HepG2 (cell line): ENCODE results near the gene CLDN17. TPM values are rescaled to one million over a fixed set of nuclear protein-coding genes. Genes with fewer than 3 reads are reported as not detected.

ENCODE experiments used
- ATAC-seq: fragments of 200-7000 bp; cut with Tn5 transposase; 3 replicates; pipeline ENCODE4 v1.9.1; 2020; ENCODE audit warnings: mild to moderate bottlenecking, moderate library complexity
- BruUV-seq: library from RNA; stranded (reverse); fragments of 400-500 nt; replicated peaks from 2 replicates; lab custom pipeline; 2021; lab: Mats Ljungman, UMichigan
- CTCF ChIA-PET: fragments of 300-600 bp; formaldehyde crosslinking; extraction: SDS; loops from one replicate; lab custom pipeline; 2021; ENCODE audit warnings: low total read pairs, inconsistent platforms, low intra/inter-chr PET ratio; lab: Yijun Ruan, JAX
- POLR2A ChIA-PET: fragments of 350-600 bp; sonication (Branson Sonifier 250); formaldehyde crosslinking; loops from one replicate; lab custom pipeline; 2020; ENCODE audit warnings: antibody characterized with exemption, inconsistent platforms; lab: Yijun Ruan, JAX
- DNase-seq: peaks from one replicate; pipeline ENCODE4 v3.0.0-alpha.2; 2015; ENCODE audit warnings: low spot score
- FAIRE-seq: peaks from 3 replicates; lab custom pipeline; 2011; peaks lifted over from hg19 to GRCh38; lab: Jason Lieb, UNC
- H2AFZ ChIP-seq: one replicate; pipeline ENCODE4 v1.6.1; 2011; ENCODE audit warnings: low read length, inconsistent platforms
- H3K27ac ChIP-seq: fragments of 300-600 bp; 3 replicates; pipeline ENCODE4 v1.8.0; 2011; ENCODE audit warnings: mixed run types, mild to moderate bottlenecking, mixed read lengths, low read length, inconsistent platforms; ENCODE audit not compliant: insufficient read depth; ENCODE audit errors: extremely low read length
- H3K27me3 ChIP-seq, 2 experiments: fragments of 200-600 bp in 1 of 2; 2 replicates in 1 of 2; 3 replicates in 1 of 2; pipeline versions ENCODE4 v1.6.0 to v1.8.0; 2011; ENCODE audit warnings: low read length in 2 of 2, mild to moderate bottlenecking in 2 of 2, moderate library complexity in 2 of 2, inconsistent platforms in 1 of 2; ENCODE audit not compliant: insufficient read depth in 2 of 2, control insufficient read depth in 1 of 2
- H3K36me3 ChIP-seq, 2 experiments: fragments of 200-600 bp in 1 of 2; replicated peaks in 1 of 2; 2 replicates in 1 of 2; 3 replicates in 1 of 2; pipeline versions ENCODE4 v1.5.1 to v1.8.0; 2011; ENCODE audit warnings: low read length in 2 of 2, inconsistent platforms in 1 of 2; ENCODE audit not compliant: insufficient read depth in 2 of 2, control insufficient read depth in 1 of 2
- H3K4me1 ChIP-seq: 2 replicates; pipeline ENCODE4 v1.5.1; 2012; ENCODE audit warnings: low read length, inconsistent platforms; ENCODE audit not compliant: insufficient read depth
- H3K4me2 ChIP-seq: 2 replicates; pipeline ENCODE4 v1.6.0; 2011; ENCODE audit warnings: low read depth, low read length, inconsistent platforms
- H3K4me3 ChIP-seq, 3 experiments: fragments of 200-600 bp in 1 of 3; sonication (generic), shearing (Covaris generic) in 1 of 3; replicated peaks in 1 of 3; 2 replicates each; pipeline ENCODE4 v1.5.1; 2011 to 2016; ENCODE audit warnings: low read length in 3 of 3, inconsistent platforms in 2 of 3, low read depth in 2 of 3, mild to moderate bottlenecking in 2 of 3, control low read depth in 1 of 3, mixed read lengths in 1 of 3; ENCODE audit not compliant: insufficient read depth in 1 of 3
- H3K79me2 ChIP-seq: one replicate; pipeline ENCODE4 v1.6.1; 2011; ENCODE audit warnings: low read length, inconsistent platforms; ENCODE audit not compliant: insufficient read depth
- H3K9ac ChIP-seq: 2 replicates; pipeline ENCODE4 v1.6.0; 2011; ENCODE audit warnings: mild to moderate bottlenecking, low read depth, low read length, inconsistent platforms; ENCODE audit not compliant: insufficient read depth
- H3K9me3 ChIP-seq: 2 replicates; pipeline ENCODE4 v1.5.1; 2012; ENCODE audit warnings: mild to moderate bottlenecking, low read length
- H4K20me1 ChIP-seq: 2 replicates; pipeline ENCODE4 v1.6.0; 2011; ENCODE audit warnings: inconsistent platforms, mild to moderate bottlenecking, low read length, moderate library complexity; ENCODE audit not compliant: insufficient read depth
- AGO1 ChIP-seq: fragments of 200-400 bp; formaldehyde crosslinking; IDR thresholded peaks from 2 replicates; pipeline ENCODE4 v1.6.1; 2017; ENCODE audit warnings: mild to moderate bottlenecking, low read depth, low read length, moderate library complexity; ENCODE audit not compliant: poor library complexity, severe bottlenecking
- HES4 ChIP-seq: sonication (generic); formaldehyde crosslinking; IDR thresholded peaks from 2 replicates; pipeline ENCODE4 v1.9.0; 2021; ENCODE audit warnings: mild to moderate bottlenecking, missing genetic modification reagents, borderline replicate concordance
- MED1 ChIP-seq: sonication (generic); formaldehyde crosslinking; IDR thresholded peaks from 2 replicates; pipeline ENCODE4 v1.4.0; 2020; ENCODE audit warnings: missing genetic modification reagents
- NFIB ChIP-seq: sonication (generic); formaldehyde crosslinking; IDR thresholded peaks from 2 replicates; pipeline ENCODE4 v1.9.0; 2021; ENCODE audit warnings: missing genetic modification reagents, mild to moderate bottlenecking, borderline replicate concordance
- REXO4 ChIP-seq: sonication (generic); formaldehyde crosslinking; IDR thresholded peaks from 2 replicates; pipeline ENCODE4 v1.8.0; 2022; ENCODE audit warnings: missing genetic modification reagents, mild to moderate bottlenecking, borderline replicate concordance
- RFXANK ChIP-seq: IDR thresholded peaks from 2 replicates; pipeline ENCODE4 v1.6.1; 2016
- ZFP82 ChIP-seq: sonication (generic); formaldehyde crosslinking; IDR thresholded peaks from 2 replicates; pipeline ENCODE4 v1.5.1; 2020; ENCODE audit warnings: mild to moderate bottlenecking, missing genetic modification reagents, borderline replicate concordance
- ZMYM2 ChIP-seq: sonication (generic); formaldehyde crosslinking; IDR thresholded peaks from 2 replicates; pipeline ENCODE4 v1.8.0; 2022; ENCODE audit warnings: mild to moderate bottlenecking, missing genetic modification reagents
- WGBS: methylation state at CpG from one replicate; pipeline ENCODE4 v1.1.6; 2017; ENCODE audit warnings: low lambda C conversion rate; 5-methylcytosine and 5-hydroxymethylcytosine counted together
- in situ Hi-C: cut with HindIII; loops from 2 replicates; pipeline ENCODE4 v1.10.0; 2017; ENCODE audit warnings: low pct_unique_long_range_greater_than_20kb; ENCODE audit not compliant: extremely low pct_ligation_motif_present
- intact Hi-C: fragments of 100-400 bp; cut with micrococcal nuclease; formaldehyde crosslinking; loops from one replicate; pipeline ENCODE4 v1.10.0; 2022; ENCODE audit not compliant: unreplicated experiment
- polyA plus RNA-seq, 8 experiments: library from polyadenylated mRNA; depleted of rRNA in 3 of 8; stranded (reverse) in 7 of 8; unstranded in 1 of 8; fragments of >200 nt; fragmentation: Illumina TruSeq in 4 of 8; extraction: Trizol in 4 of 8; gene quantifications; 2 replicates each; pipeline versions ENCODE4 v1.2.1 to v1.2.3, GENCODE V29; 2011 to 2016; ENCODE audit warnings: low read depth in 4 of 8, missing spikeins in 1 of 8, mixed read lengths in 1 of 8; ENCODE audit not compliant: insufficient read depth in 1 of 8
- total RNA-seq, 5 experiments: library from RNA; depleted of rRNA; stranded (reverse); fragments of >200 nt; fragmentation: Illumina TruSeq; extraction: Trizol; gene quantifications; 2 replicates each; pipeline ENCODE4 v1.2.3, GENCODE V29; 2016; ENCODE audit warnings: low read depth in 1 of 5

Gene CLDN17
- total and polyA plus RNA-seq, 2 of the 13 experiments (the other 11 are each of a cell fraction or from before 2014, with no cell fraction given) = not detected

- intact Hi-C loops (no loop called here), in situ Hi-C loops (no loop called here)
- DNase-seq (no peak), ATAC-seq (no peak), FAIRE-seq (no peak)
- Histone ChIP-seq H3K27ac (no peak overlapping the region), H2AFZ (no peak overlapping the region), H3K4me1 (no peaks in the 10 kb centered on the region), H3K36me3 (no peaks in the 10 kb centered on the region), H3K27me3 (no peaks in the 10 kb centered on the region), H3K9me3 (peaks cover 88% of the 10 kb centered on the region), H3K4me3 (no peak overlapping the region), H3K79me2 (no peaks in the 10 kb centered on the region), H3K4me2 (no peak overlapping the region), H3K9ac (no peak overlapping the region), H4K20me1 (no peaks in the 10 kb centered on the region)
- ChIA-PET POLR2A (no interaction called here), CTCF (no interaction called here)
- WGBS = 40% methylated on average over 2 of the region's 9 CpGs
- BruUV-seq = no TSS peak
- TF ChIP-seq REXO4 (CRISPR knock-in tag) (no peak), ZMYM2 (CRISPR knock-in tag) (no peak), RFXANK (CRISPR knock-in tag) (no peak), NFIB (CRISPR knock-in tag) (no peak), MED1 (no peak), HES4 (CRISPR knock-in tag) (no peak)
Observed at GRCh38 chr21:30166171-30166570, 434 bp downstream of the CLDN17 start.

DNA sequence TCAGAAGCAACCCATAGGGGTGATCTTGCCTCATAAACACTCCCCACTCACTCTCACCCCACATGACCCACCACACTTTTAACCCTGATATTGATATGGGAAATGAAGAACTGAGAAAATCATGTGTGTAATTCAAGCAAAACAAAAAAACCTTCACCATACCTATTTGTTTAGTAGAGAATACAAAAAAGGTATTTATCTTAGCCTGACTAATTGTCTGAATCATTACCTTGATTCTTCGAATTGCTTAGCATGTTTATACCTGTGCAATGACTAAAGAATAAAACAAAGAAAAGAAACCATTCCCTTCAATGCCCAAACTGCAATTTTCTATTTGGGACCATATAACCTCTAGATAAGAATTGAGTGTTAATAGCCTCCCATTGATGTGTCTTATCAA, 1.8 kb downstream of the CLDN17 start:
- Histone ChIP-seq H3K36me3 (no peaks in the 10 kb centered on the region), H3K27ac (no peak overlapping the region), H4K20me1 (no peaks in the 10 kb centered on the region), H2AFZ (no peak overlapping the region), H3K27me3 (no peaks in the 10 kb centered on the region), H3K4me1 (no peaks in the 10 kb centered on the region), H3K9me3 (peaks cover 84% of the 10 kb centered on the region), H3K4me2 (no peak overlapping the region), H3K79me2 (no peaks in the 10 kb centered on the region), H3K9ac (no peak overlapping the region), H3K4me3 (no peak overlapping the region)
- ChIA-PET POLR2A (no interaction called here), CTCF (no interaction called here)
- intact Hi-C loops = no loop called here
- no TSS peak for BruUV-seq
- FAIRE-seq (no peak), DNase-seq (no peak), ATAC-seq (no peak)
- 0% methylated on average over 1 of the region's 1 CpG for WGBS
- in situ Hi-C loops = no loop called here
- no peak for TF ChIP-seq AGO1
- TF ChIP-seq ZFP82 (CRISPR knock-in tag) = no peak
- TF ChIP-seq ZMYM2 (CRISPR knock-in tag) = no peak
